ENCODE measurements around the gene RASGEF1C. TPM values are rescaled to one million over a fixed set of nuclear protein-coding genes. Genes with fewer than 3 reads are reported as not detected.

RASGEF1C gene
- total RNA-seq, 1 donor from 2014 or later, result not detected

GRCh38 chr5:180170810-180171567 lies 38.0 kb downstream of the RASGEF1C start:
- Mint-ChIP-seq H3K4me1 (ENCODE audit: low read depth) (peaks cover 18% of the 10 kb centered on the region), H3K9me3 (ENCODE audit: low read depth) (no peaks in the 10 kb centered on the region), H3K27ac (ENCODE audit: unreplicated experiment) (no peak overlapping the region), H3K27me3 (ENCODE audit: low read depth) (peaks cover 14% of the 10 kb centered on the region), H3K4me3 (ENCODE audit: unreplicated experiment) (no peak overlapping the region), H3K36me3 (ENCODE audit: low read depth) (no peaks in the 10 kb centered on the region)
- TF ChIP-seq CTCF (IDR thresholded peaks at IDR 0.05), result no peak
- DNase-seq (ENCODE audit: low spot score), result no peak

- Mint-ChIP-seq H3K4me3 (ENCODE audit: unreplicated experiment) (no peak overlapping the region), H3K36me3 (ENCODE audit: low read depth) (no peaks in the 10 kb centered on the region), H3K4me1 (ENCODE audit: low read depth) (peaks cover 18% of the 10 kb centered on the region), H3K27me3 (ENCODE audit: low read depth) (peaks cover 14% of the 10 kb centered on the region), H3K27ac (ENCODE audit: unreplicated experiment) (no peak overlapping the region), H3K9me3 (ENCODE audit: low read depth) (no peaks in the 10 kb centered on the region)
- no peak for DNase-seq (ENCODE audit: low spot score)
- TF ChIP-seq CTCF (IDR thresholded peaks at IDR 0.05), result no peak
Measured at GRCh38 chr5:180170106-180170809, 38.8 kb downstream of the RASGEF1C start.

DNA sequence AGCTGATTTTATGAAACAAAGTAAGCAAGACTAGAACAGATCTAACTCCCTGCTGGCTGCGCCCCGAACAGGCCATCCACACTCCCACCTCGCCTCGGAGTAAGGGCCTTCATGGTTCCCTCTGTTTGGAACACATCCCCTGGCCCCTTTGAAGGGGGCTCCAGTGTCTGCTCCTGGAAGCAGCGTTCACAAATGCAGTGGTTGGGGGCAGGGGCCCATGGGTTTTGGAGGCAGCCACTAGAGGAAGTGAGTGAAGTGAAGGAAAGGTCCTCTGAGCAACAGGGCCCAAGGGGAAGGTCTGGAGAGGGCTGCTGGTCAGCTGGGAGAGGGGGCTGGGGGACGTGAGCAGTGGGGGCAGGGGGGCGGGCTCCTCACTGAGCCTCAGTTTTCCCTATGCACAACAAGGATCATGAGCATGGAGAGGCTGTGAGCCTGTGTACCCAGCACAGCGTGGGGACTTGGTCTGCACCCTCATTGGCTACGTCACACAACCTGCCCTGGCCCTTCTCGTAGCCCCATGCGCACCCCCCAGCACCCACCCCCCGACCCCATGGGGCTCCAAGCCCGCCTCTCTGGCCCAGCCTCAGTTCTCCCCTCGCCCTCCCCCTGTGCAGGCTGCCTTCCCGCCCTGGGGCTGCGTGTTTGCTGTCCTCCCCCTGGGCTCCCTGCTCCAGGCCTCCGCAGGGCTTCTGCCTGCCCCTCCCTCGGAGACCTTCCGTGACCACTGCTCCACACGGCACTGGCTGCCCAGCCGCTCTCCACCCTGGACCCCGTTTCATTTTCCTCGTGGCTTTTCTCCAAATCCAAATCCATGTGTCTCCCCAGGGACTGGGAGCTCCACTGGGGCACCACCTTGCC lies 39.5 kb downstream of the RASGEF1C start:
- Mint-ChIP-seq H3K9me3 (ENCODE audit: low read depth) (peaks cover 4% of the 10 kb centered on the region), H3K4me3 (ENCODE audit: unreplicated experiment) (no peak overlapping the region), H3K36me3 (ENCODE audit: low read depth) (no peaks in the 10 kb centered on the region), H3K27ac (ENCODE audit: unreplicated experiment) (no peak overlapping the region), H3K4me1 (ENCODE audit: low read depth) (peaks cover 18% of the 10 kb centered on the region), H3K27me3 (ENCODE audit: low read depth) (peaks cover 19% of the 10 kb centered on the region)
- TF ChIP-seq CTCF (IDR thresholded peaks at IDR 0.05), result no peak
- DNase-seq (ENCODE audit: low spot score), result no peak

DNA sequence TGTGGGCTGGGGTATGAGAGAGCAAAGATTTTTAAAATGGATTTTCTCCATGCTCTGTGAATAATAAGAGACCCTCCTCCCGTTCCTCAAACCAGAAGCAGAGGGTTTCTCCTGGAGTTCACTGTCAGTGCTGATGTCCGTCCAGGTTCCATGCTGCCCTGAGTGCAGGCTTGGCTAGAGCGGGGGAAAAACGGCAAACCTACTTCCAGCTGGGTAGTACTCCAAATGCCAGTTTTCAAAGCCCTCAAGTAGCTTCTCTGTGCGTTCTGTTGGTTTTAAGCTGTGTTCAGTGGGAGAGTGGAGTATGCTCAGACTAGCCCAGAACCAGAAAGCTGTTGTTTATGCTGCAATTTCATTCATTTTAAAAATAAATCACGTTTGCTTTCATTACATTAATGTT lies 40.3 kb downstream of the RASGEF1C start:
- Mint-ChIP-seq H3K27me3 (ENCODE audit: low read depth) (peaks cover 22% of the 10 kb centered on the region), H3K4me3 (ENCODE audit: unreplicated experiment) (no peak overlapping the region), H3K27ac (ENCODE audit: unreplicated experiment) (no peak overlapping the region), H3K4me1 (ENCODE audit: low read depth) (peaks cover 11% of the 10 kb centered on the region), H3K9me3 (ENCODE audit: low read depth) (peaks cover 9% of the 10 kb centered on the region), H3K36me3 (ENCODE audit: low read depth) (no peaks in the 10 kb centered on the region)
- DNase-seq (ENCODE audit: low spot score), result no peak
- no peak for TF ChIP-seq CTCF (IDR thresholded peaks at IDR 0.05)

DNA sequence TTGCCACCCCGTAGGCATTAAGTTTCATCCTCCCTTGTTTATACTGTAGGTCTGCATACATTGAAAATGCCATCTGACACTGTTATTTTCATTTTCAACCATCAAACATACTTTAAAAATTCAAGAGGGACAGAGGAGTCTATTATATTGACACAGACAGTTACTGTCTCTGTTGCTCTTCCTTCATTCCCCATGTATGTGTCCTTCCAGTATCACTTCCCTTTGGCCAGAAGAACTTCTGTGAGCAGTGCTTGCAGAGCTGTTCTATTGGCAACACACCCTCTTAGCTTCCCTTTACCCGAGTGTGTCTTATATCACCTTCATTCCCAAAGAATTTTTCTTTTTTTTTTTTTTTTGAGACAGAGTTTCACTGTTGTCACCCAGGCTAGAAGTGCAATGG lies 42.8 kb downstream of the RASGEF1C start:
- no peak for TF ChIP-seq CTCF (IDR thresholded peaks at IDR 0.05)

More for the DNA sequence above, 42.8 kb downstream of the RASGEF1C start:
- DNase-seq (ENCODE audit: low spot score), result no peak
- Mint-ChIP-seq H3K27me3 (ENCODE audit: low read depth) (peaks cover 24% of the 10 kb centered on the region), H3K4me3 (ENCODE audit: unreplicated experiment) (no peak overlapping the region), H3K36me3 (ENCODE audit: low read depth) (no peaks in the 10 kb centered on the region), H3K4me1 (ENCODE audit: low read depth) (peaks cover 4% of the 10 kb centered on the region), H3K27ac (ENCODE audit: unreplicated experiment) (no peak overlapping the region), H3K9me3 (ENCODE audit: low read depth) (peaks cover 10% of the 10 kb centered on the region)
